Calu3 (cell line): ENCODE measurements around the gene GOLGA3. TPM values are rescaled to one million over a fixed set of nuclear protein-coding genes. Genes with fewer than 3 reads are reported as not detected.
"Not testable (repeated sequence)": the region's sequence is repeated elsewhere in the genome, so short reads cannot be mapped to it uniquely, and the experiment has no call there.

Source experiments
- BruUV-seq: library from RNA; stranded (reverse); fragments of 400-500 nt; replicated peaks from 2 replicates; lab custom pipeline; 2021; lab: Mats Ljungman, UMichigan
- CTCF ChIA-PET: fragments of 300-600 bp; sonication (Branson Sonifier 250); formaldehyde crosslinking; loops from one replicate; lab custom pipeline; 2022; ENCODE audit warnings: antibody characterized with exemption; lab: Charles Lee
- DNase-seq: peaks from one replicate; pipeline ENCODE4 v3.0.0; 2022
- H3K27ac Mint-ChIP-seq: one replicate; pipeline ENCODE4 v1.8.0; 2022; ENCODE audit warnings: mixed read lengths; ENCODE audit not compliant: unreplicated experiment
- H3K27me3 Mint-ChIP-seq: one replicate; pipeline ENCODE4 v1.8.0; 2022; ENCODE audit warnings: mixed read lengths; ENCODE audit not compliant: unreplicated experiment
- H3K36me3 Mint-ChIP-seq: one replicate; pipeline ENCODE4 v1.8.0; 2022; ENCODE audit warnings: mild to moderate bottlenecking, moderate library complexity, mixed read lengths; ENCODE audit not compliant: insufficient read depth, unreplicated experiment
- H3K4me1 Mint-ChIP-seq: one replicate; pipeline ENCODE4 v1.8.0; 2022; ENCODE audit warnings: mild to moderate bottlenecking, low read depth, mixed read lengths; ENCODE audit not compliant: unreplicated experiment
- H3K4me3 Mint-ChIP-seq: one replicate; pipeline ENCODE4 v1.8.0; 2022; ENCODE audit warnings: mild to moderate bottlenecking, low read depth, moderate library complexity, mixed read lengths; ENCODE audit not compliant: unreplicated experiment
- H3K9me3 Mint-ChIP-seq: one replicate; pipeline ENCODE4 v1.8.0; 2022; ENCODE audit warnings: low read depth, mixed read lengths; ENCODE audit not compliant: unreplicated experiment
- intact Hi-C: fragments of 100-400 bp; cut with micrococcal nuclease; formaldehyde crosslinking; loops from one replicate; pipeline ENCODE4 v1.10.0; 2022; ENCODE audit not compliant: unreplicated experiment
- total RNA-seq: library from RNA; stranded (reverse); gene quantifications from 2 replicates; pipeline ENCODE4 v1.2.3, GENCODE V29; 2022
- TF ChIP-seq, protein P1 (sequence below): fragments of 200-600 bp; IDR thresholded peaks from one replicate; pipeline ENCODE4 v1.8.0; 2022; ENCODE audit warnings: antibody characterized with exemption; ENCODE audit not compliant: unreplicated experiment

GOLGA3 gene
- total RNA-seq, 1 experiment from 2014 or later, result 116 TPM

DNA sequence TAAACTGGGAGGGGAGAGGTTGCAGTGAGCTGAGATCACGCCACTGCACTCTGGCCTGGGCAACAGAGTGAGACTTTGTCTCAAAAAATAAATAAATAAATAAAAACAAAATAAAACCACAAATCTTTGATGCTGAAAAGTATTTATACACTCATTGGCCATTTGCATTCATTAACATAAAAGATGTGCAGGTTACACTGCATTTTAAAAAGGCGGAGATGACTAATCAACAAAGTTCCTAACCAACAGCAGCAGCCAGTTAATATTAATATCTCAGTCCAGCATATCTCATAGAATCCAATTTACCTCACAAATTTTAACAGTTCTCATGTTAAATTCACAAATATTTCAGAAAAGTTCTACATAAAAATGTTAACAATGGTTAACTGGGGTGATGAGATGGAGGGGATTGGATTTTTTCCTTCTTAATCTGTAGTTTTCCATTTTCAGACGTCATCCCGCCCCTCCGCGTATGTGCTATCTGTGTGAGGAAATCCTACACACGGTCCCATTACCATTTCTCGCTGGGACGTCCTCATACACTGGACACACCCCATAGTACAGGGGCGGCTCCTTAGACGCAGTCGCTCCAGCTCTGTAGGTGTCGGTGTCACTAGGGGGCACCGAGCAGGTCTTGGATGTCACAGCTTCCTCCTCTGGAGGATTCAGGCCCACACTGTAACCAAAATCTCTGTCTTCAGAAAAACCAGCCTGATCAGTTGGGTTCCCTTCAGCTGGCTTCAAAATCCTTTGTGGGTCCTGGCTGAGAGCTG is 74.3 kb downstream of the GOLGA3 start:
- CTCF ChIA-PET, result no interaction called here
- no peak overlapping the region for H3K4me3 Mint-ChIP-seq
- no peaks in the 10 kb centered on the region for H3K4me1 Mint-ChIP-seq
- peaks cover 91% of the 10 kb centered on the region for H3K36me3 Mint-ChIP-seq
- TSS peak; percentile 0 for BruUV-seq
- intact Hi-C loops, result no loop called here
- TF ChIP-seq, protein P1, sequence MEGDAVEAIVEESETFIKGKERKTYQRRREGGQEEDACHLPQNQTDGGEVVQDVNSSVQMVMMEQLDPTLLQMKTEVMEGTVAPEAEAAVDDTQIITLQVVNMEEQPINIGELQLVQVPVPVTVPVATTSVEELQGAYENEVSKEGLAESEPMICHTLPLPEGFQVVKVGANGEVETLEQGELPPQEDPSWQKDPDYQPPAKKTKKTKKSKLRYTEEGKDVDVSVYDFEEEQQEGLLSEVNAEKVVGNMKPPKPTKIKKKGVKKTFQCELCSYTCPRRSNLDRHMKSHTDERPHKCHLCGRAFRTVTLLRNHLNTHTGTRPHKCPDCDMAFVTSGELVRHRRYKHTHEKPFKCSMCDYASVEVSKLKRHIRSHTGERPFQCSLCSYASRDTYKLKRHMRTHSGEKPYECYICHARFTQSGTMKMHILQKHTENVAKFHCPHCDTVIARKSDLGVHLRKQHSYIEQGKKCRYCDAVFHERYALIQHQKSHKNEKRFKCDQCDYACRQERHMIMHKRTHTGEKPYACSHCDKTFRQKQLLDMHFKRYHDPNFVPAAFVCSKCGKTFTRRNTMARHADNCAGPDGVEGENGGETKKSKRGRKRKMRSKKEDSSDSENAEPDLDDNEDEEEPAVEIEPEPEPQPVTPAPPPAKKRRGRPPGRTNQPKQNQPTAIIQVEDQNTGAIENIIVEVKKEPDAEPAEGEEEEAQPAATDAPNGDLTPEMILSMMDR, result no peak
- H3K27ac Mint-ChIP-seq, result no peak overlapping the region
- no peaks in the 10 kb centered on the region for H3K9me3 Mint-ChIP-seq
- no peaks in the 10 kb centered on the region for H3K27me3 Mint-ChIP-seq
- no peak for DNase-seq

DNA sequence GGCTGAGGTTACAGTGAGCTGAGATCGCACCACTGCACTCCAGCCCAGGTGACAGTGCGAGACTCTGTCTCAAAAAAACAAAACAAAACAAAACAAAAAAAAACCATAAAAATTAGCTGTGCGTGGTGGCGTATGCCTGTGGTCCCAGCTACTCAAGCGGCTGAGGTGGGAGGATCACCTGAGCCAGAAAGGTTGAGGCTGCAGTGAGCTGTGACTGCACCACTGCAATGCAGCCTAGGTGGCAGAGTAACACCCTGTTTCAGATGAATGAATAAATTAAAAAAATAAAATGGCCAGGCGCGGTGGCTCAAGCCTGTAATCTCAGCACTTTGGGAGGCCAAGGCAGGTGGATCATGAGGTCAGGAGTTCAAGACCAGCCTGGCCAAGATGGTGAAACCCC is 75.0 kb downstream of the GOLGA3 start:
- H3K27me3 Mint-ChIP-seq, CTCF ChIA-PET, H3K9me3 Mint-ChIP-seq, H3K27ac Mint-ChIP-seq, DNase-seq, H3K4me3 Mint-ChIP-seq, intact Hi-C loops, H3K4me1 Mint-ChIP-seq, BruUV-seq: not testable (repeated sequence)
- peaks cover 95% of the 10 kb centered on the region for H3K36me3 Mint-ChIP-seq

DNA sequence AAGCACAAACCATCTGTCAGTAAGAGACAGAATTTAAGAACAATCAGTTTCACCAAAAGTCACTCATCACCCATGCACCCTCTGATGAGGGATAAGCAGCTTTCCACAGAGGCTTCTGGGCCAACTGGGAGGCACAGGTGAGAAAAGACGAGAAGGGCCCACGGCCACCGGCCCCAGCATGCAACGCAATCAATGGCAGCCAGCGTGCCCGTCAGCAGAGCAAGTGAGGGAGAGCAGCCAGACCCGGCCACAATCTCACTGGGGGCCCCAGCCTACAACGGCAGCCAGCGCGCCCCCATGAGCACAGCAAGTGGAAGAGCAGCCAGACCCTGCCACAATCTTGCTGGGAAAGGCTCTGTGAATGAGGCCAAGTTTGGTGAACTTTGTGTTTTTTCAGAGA is 80.3 kb downstream of the GOLGA3 start:
- H3K4me1 Mint-ChIP-seq, result peaks cover 7% of the 10 kb centered on the region
- TF ChIP-seq, protein P1, result no peak
- no peak overlapping the region for H3K27ac Mint-ChIP-seq
- BruUV-seq, result no TSS peak
- DNase-seq, result no peak
- H3K4me3 Mint-ChIP-seq, result no peak overlapping the region
- CTCF ChIA-PET, result no interaction called here
- H3K9me3 Mint-ChIP-seq, result no peaks in the 10 kb centered on the region
- peaks cover 97% of the 10 kb centered on the region for H3K36me3 Mint-ChIP-seq
- intact Hi-C loops, result no loop called here
- no peaks in the 10 kb centered on the region for H3K27me3 Mint-ChIP-seq

DNA sequence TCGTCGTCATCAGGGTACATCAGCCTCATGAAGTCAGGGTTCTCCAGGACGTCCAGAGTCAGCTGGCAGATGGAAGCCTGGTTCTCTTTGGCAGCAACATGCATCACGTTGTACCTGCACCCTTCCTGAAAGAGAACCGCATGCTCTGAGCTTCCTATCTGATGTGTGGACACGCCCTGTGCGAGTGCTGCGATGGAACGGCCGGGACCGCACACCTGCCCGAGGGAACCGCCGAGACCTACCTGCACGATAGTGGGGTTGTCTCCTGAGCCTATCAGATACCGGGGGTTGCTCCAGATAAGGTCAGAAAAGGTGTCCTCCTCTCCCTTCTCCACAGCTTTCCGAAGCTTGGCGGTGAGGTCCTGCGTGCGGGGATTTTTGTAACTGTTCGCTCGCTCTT is 80.8 kb downstream of the GOLGA3 start:
- CTCF ChIA-PET, result no interaction called here
- DNase-seq, result no peak
- H3K27me3 Mint-ChIP-seq, result no peaks in the 10 kb centered on the region

More for the DNA sequence above, 80.8 kb downstream of the GOLGA3 start:
- BruUV-seq, result no TSS peak
- Mint-ChIP-seq H3K36me3 (peaks cover 97% of the 10 kb centered on the region), H3K27ac (no peak overlapping the region), H3K4me3 (no peak overlapping the region), H3K4me1 (peaks cover 8% of the 10 kb centered on the region), H3K9me3 (no peaks in the 10 kb centered on the region)
- intact Hi-C loops, result no loop called here
- TF ChIP-seq, protein P1, result no peak
